SW 1271 (cell line): ENCODE results near the gene BTRC.
A peak's percentile ranks its signal among the peaks of the same experiment; 100 is the strongest.
"Not testable (repeated sequence)": the region's sequence is repeated elsewhere in the genome, so short reads cannot be mapped to it uniquely, and the experiment has no call there.

Experiments used
- DNase-seq, 2 experiments: peaks; one replicate each; lab custom pipeline; 2025; lab: John Stamatoyannopoulos, UW

BTRC gene

DNA sequence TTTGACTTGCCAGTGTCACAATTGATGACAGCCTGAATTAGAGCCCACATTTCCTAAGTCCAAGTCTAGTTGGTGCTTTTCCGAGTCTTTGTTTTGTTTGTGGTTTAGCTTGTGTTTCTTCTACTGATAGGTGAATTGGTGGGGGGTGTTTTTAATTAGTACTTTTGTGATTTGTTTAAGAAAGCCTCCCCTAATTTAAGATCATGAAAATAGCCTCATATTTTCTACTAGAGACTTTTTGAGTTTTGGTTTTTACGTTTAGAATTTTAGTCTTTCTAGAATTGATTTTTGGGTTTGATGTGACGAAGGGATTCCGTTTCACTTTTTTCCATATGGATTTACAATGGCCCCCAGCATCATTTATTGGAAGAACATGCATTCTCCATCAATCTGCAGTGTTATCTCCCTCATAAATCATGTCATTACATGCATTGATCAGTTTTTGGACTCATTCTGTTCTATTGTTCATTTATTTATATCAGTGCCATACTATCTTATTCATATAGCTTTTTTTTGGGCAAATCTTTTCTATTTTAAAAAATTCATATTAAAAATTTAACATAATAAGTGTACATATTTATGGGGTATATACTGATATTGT is 32.8 kb downstream of the BTRC start:
- DNase-seq: no peak

DNA sequence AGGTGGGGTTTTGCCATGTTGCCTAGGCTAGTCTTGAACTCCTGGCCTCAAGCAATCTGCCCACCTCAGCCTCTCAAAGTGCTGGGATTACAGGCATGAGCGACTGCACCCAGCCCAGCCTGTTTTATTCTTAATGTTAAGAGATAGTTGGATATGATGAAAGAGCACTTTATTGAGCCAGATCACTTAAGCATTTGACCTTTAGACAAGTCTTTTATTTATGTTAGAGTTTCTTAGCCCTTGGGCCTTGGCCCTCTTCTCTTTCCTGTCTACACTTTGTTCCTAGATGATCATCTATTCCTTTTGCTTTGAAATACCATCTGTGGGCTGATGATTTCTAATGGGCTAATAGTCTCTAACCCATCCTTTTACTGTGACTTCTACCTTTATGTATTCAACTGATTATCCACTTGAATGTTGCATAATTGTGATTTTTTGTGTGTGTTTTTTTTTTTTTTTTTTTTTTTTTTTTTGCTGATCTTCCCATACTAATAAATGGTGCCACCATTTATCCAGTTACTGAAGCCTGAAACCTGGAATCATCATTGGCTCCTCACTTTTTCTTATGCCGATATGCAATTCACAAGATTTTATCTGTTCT is 34.8 kb downstream of the BTRC start:
- no peak for DNase-seq

DNA sequence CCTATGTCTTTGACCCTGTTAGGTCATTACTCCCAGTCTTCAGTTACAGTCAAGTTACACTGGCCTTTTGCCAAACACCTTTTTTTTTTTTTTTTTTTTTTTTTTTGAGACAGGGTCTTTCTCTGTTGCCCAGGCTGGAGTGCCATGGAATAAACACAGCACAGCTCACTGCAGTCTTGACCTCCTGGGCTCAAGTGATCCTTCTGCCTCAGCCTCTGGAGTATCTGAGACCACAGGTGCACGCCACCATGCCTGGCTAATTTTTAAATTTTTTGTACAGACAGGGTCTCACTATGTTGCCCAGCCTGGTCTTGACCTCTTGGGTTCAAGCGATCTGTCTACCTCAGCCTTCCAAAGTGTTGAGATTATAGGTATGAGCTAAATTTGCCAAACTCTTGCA is 35.6 kb downstream of the BTRC start:
- not testable (repeated sequence) for DNase-seq

DNA sequence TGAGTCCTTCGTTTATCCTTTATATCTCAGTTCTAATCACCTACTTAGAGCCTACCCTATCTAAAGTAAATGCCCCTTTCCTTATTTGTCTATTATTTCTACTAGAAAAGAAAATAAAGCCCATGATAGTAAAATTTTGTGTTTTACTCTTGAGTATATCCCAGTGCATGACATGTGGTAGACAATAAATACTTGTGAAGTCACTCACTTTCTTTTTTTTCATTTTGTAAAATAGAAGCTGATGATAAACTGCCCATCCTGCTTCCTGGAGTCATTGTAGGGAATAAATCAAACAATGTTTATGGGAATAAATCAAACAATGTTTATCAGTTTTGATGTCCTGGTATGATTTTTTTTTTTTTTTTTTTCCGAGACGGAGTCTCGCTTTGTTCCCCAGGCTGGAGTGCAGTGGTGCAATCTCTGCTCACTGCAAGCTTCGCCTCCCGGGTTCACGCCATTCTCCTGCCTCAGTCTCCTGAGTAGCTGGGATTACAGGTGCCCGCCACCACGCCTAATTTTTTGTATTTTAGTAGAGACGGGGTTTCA is 36.1 kb downstream of the BTRC start:
- no peak for DNase-seq

DNA sequence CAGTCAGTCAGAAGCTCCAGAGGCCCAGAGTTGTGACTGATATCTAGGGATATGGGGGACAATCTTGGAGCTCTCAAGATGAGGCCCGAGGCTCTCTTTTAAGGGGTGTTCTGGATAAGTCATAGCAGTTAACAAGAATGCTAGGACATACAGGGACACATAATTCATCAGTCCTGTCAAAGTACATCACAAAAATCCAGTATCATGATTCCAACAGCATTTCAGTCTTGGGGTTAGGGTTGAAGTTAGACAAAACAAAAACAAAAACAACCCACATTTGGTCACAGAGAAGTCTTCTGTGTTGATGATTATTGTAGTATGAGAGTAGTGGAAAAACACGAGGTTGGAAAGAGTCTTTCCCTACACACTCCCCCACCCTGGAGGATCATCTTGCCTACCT is 39.4 kb downstream of the BTRC start:
- no peak for DNase-seq

DNA sequence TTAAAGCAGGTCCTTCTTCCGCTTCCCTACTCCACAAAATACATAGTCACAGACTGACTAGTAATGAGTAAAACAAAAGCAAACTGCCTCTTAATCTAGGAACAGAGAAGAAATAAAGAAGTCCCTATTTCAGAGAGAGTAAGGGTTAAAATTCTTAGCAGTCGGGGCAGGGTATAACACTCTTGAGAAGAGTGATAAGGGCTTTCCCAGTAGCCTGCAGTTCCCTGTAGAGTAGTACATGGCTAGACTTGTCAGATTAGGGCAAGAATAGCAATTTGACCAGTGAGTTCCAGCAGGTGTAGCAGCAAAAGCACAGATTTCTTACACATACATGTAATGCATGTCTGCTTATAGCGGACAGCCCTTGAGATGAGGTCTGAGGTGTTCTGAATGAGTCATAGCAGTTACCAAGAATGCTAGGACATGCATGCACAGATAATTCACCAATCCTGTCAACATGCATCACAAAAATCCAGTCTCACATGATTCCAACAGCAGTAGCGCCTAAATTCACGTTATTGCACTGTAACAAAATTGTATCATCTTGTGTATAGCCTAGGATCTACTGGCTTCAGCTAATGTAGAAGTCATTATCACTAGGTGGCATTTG is 40.7 kb downstream of the BTRC start:
- DNase-seq: no peak

DNA sequence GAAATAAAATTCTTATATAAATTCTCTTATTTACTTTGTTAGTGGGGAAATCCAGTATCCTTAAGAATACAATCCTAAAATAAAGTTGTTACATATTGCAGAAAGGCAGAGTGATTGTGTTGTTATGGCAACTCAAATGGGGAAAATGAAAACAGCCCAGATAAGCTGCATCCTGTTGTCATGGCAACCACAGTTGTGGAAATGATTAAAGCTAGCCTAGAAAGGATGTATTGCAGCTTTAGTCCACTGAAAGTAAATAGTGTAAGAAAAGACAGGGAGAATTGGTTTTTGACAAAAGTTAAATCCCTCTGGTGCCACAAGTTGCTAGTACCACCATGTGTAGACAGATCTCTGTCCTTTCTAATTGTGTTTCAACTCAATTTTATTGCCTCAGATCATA is 43.2 kb downstream of the BTRC start:
- DNase-seq: peak in 1 of 2 experiments; percentile 49

DNA sequence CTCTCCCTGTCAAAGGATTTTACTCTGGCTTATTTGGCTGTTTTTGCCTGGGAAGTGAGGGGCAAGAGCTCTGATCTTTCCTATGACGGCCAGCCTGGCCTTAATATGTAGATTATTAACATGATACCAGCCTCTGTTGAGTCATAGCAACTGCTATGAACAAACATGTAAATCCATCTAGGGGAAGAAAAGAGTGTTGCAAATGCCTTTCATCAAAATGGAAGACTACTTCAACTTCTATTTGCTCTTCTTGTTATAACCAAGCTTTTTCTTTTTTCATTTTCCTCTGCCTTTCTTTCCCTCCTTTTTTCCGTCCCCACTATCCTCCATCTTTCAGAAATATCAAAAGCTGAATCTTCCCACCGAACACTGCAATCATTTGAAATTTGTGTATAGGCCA is 46.6 kb downstream of the BTRC start:
- DNase-seq: no peak

DNA sequence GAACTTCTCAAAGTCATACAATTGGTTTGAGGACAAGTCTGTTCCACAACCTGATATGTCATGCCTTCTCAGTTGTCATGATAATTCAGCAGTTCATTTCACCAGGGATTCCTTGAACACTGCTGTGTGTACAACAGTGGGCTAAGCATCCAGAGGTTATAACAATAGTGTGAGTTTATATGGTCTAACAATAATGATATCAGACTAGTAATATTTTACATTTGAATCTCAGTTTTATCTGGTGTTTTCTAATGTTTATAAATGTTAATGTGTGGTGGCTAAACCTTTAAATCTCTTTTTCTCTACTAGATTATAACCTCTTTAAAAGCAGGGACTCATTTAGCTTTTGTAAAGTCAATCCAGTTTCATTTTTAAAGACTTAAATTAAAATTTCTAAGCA is 48.7 kb downstream of the BTRC start:
- DNase-seq: no peak

DNA sequence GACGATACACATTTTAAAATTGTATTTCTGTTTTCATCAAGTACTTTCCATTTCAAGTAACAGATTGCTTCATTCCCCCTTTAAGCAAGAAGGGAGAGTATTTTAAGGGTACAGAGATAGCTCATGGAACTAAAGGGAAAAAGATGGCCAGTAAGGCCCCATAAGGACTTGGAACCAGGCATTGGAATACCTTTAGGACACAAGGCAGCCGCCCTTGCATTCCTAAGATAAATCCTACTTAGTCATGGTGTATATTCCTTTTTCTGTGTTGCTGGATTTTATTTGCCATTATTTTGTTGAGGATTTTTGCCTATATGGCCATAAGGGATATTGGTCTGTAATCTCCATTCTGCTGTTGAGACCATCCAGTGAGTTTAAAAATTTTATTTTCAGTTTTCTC is 49.2 kb downstream of the BTRC start:
- no peak for DNase-seq

DNA sequence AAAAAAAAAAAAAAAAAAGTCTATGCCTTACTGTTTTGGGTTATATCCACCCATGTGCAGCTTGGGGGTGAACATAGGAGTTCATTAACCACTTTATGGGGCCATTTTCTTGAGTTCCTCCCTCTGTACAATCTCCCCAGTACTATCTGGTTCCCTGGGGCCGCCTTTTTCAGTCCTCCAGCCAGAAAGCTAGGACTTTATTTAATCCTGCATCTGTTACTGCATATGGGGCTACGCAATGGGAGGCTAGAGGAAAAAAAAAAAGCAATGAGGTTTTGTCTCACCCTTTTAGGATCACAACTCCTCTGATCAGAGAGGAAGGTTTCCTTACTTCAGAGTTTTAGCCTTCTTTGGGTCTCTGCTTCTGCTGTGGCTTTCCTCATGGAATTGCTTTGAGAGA is 51.0 kb downstream of the BTRC start:
- no peak for DNase-seq

DNA sequence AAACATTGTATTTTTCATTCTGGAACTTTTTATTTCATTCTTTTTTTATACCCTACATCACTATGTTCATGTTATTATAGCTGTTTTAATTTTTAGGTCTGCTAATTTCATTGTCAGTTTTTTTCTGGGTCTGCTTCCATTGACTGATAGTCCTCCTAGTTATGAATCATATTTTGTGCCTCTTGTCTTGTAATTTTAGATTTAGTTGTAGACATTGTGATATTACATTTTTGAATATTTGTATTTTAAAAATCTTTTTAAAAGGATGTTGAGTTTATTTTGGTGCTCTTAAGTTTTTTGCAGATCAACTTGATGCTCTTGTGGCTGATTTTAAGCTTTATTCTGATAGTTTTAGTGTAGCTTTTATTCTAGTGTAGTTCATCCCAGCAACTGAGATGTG is 57.6 kb downstream of the BTRC start:
- no peak for DNase-seq

DNA sequence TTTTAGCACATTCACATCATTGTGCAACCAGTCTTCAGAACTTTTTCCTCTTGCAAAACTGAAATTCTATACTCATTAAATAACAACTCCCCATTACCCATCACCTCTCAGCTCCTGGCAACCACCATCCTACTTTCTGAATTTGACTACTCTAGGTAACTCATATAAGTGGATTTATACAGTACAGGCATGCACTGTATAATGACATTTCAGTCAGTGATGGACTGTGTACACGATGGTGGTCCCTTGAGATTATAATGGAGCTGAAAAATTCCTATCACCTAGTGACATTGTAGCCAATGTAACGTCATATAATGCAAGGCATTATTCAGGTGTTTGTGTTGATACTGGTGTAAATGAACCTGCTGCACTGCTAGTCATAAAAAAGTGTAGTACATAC is 60.1 kb downstream of the BTRC start:
- DNase-seq: no peak

DNA sequence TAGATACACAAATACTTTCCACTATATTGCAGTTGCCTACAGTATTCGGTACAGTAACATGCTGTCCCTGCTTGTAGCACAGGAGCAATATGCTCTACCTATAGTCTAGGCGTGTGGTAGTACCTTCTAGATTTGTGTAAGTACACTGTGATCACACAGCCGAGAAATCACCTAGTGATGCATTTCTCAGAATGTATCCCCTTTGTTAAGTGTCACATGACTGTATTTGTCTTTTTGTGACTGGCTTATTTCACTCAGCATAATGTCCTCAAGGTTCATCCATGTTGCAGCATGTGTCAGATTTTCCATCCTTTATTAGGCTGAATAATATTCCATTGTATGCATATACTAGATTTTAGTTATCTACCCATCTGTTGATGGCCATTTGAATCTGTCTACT is 61.9 kb downstream of the BTRC start:
- no peak for DNase-seq

DNA sequence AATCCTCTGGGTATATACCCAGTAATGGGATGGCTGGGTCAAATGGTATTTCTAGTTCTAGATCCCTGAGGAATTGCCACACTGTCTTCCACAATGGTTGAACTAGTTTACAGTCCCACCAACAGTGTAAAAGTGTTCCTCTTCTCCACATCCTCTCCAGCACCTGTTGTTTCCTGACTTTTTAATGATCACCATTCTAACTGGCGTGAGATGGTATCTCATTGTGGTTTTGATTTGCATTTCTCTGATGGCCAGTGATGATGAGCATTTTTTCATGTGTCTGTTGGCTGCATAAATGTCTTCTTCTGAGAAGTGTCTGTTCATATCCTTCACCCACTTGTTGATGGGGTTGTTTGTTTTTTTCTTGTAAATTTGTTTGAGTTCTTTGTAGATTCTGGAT is 68.0 kb downstream of the BTRC start:
- DNase-seq: not testable (repeated sequence)

DNA sequence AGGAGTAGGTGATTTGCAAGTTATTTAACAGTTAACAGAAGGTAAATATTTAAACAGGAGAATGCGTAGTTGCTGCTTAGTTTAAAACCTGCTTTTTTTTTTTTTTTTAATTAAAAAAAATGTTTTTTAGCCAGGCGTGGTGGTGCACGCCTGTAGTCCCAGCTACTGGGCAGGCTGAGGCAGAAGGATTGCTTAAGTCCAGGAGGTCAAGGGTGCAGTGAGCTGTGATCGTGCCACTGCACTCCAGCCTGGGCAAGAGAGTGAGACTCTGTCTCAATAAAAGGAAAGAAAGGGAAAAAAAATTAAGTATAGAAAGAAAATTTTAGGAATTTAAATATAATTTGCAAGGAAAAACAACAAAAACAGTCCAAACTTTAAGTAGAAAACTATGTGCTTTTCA is 71.6 kb downstream of the BTRC start:
- no peak for DNase-seq

DNA sequence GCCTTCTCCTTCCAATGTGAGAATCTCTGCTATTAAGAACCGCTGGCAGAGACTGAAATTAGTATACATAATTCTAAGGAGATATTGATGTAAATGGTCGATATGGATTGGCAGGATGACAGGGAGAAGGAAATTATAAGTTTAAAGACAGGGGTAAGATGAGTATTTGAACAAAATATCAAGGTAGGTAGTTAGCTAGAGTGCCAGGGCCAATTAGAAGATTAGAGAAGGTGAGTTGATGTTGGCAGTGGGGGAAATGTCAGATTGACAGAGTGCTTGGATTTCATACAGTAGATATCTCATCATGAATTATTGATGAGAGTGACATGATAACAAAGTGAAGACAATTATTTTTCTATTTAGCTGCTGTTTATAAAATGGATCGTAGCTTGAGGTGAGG is 74.1 kb downstream of the BTRC start:
- DNase-seq: no peak

DNA sequence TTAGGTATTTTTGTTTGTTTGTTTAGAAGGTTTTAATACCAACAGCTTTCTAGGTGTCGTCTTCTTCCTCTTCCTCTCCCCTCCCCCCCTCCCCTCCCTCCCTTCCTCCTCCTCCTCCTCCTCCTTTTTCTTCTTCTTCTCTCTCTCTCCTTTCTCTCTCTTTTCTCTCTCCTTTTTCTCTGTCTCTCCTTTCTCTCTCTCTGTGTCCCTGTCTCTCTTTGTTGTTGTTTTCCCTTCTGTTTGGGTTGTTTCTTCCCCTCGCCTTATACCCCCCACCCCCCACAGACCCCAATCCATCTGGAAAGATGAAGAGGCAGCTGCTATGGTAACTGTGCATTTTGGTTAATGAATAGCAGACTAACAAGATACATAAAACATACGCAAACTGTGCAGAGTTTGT is 75.5 kb downstream of the BTRC start:
- DNase-seq: no peak

DNA sequence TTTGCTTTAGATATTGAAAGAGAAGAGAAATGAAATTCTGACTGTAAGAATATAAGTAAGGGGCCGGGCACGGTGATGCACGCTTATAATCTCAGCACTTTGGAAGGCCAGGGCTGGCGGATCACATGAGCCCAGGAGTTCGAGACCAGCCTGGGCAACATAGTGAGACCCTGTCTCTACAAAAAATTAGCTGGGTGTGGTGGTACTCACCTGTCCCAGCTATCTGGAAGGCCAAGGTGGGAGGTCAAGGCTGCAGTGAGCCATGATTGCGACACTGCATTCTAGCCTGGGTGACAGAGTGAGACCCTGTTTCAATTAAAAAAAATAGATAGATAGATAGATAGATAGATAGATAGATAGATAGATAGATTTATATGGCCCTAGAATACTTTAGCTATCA is 82.3 kb downstream of the BTRC start:
- no peak for DNase-seq

DNA sequence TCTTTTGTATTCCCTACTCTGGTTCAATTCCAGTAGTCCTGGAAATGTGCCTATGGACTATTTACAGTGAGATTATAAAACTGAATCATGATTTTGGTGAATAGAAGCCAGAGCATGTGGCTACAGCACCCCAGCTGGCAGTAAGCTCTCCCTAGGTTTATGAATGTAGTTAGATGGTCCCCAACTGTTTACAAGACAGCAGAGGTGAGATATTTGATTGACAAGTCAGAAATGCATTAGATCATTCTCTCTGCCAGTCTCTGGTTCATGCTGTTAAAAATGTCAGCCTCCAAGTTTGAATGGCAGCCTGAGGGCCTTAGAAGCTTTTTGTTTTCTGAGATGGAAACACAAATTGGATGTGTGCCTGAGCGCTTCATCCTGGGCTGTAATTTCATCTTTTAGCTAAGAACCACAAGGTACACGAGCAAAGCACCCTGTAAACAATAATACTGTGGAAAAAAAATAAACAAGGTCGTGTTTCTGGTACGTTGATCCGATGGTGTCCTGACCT is 85.0 kb downstream of the BTRC start:
- DNase-seq: no peak

DNA sequence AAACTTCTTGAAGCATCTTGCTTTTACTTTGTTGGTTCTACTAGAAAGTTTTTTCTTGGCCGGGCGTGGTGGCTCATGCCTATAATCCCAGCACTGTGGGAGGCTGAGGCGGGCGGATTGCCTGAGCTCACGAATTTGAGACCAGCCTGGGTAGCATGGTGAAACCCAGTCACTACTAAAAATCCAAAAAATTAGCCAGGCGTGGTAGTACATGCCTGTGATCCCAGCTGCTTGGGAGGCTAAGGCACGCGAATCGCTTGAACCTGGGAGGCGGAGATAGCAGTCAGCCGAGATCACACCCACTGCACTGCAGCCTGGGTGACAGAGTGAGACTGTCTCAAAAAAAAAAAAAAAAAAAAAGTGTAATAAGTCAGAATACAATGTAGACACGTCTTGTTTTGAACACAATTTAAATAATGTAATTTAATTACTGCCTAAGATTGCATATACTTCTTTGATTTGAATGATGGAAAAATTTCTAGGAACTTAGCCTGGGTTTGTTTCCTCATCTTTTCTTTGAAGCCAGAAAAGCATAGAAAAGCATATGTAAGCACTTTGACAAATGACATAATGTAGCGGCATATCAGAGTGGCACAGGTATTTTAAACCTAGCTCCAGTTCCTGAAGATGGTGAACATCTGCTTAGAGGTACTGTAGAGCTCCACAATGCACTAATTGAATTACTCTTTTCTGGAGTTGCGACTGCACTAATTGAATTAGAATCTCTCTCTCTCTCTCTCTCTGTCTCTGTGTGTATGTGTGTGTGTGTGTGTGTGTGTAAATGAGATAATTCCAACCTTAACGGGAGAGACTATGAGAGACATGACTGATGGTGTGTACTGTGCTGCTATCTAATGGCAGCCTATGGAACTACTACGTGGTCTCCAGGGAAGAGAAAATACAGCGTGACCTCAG is 87.8 kb downstream of the BTRC start:
- peak; percentile 1 to 70 for DNase-seq

DNA sequence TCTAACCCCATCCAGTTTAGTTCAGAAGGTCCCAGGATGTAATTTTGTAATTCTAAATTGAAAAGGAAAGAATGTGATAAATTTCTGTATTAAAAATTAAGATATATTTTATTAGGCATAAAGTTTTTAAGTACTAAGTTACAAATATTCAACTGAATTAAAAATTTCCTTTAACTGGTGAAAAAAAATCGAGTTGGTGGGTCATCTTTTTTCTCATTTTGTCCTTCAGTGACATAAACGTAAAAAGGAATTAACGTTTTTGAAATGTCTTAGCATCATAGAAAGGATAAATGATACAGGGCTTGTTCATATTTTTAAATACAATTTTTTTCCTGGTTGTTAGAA is 88.5 kb downstream of the BTRC start:
- no peak for DNase-seq
